Fibroblast of the aortic adventitia (primary cell): ENCODE results near the gene COL4A2. TPM values are rescaled to one million over a fixed set of nuclear protein-coding genes. Genes with fewer than 3 reads are reported as not detected.
"Not testable (repeated sequence)": the region's sequence is repeated elsewhere in the genome, so short reads cannot be mapped to it uniquely, and the experiment has no call there.

ENCODE experiments used
- DNase-seq: peaks from one replicate; pipeline ENCODE4 v3.0.0-alpha.2; 2010; ENCODE audit warnings: low read depth
- H3K4me3 ChIP-seq: 2 replicates; pipeline ENCODE4 v1.5.1; 2011; ENCODE audit warnings: low read depth, mild to moderate bottlenecking, control low read depth, low read length, moderate library complexity
- total RNA-seq: library from RNA; depleted of rRNA; stranded (reverse); fragments of >200 nt; gene quantifications from 2 replicates; pipeline ENCODE4 v1.2.3, GENCODE V29; 2012; ENCODE audit warnings: low replicate concordance
- TF ChIP-seq, protein P1 (sequence below): IDR thresholded peaks from 2 replicates; pipeline ENCODE4 v1.5.1; 2011; ENCODE audit warnings: mild to moderate bottlenecking, low read length, control low read depth, inconsistent platforms; ENCODE audit not compliant: insufficient read depth

COL4A2 gene
- total RNA-seq, 1 donor, result 53.3 TPM

DNA sequence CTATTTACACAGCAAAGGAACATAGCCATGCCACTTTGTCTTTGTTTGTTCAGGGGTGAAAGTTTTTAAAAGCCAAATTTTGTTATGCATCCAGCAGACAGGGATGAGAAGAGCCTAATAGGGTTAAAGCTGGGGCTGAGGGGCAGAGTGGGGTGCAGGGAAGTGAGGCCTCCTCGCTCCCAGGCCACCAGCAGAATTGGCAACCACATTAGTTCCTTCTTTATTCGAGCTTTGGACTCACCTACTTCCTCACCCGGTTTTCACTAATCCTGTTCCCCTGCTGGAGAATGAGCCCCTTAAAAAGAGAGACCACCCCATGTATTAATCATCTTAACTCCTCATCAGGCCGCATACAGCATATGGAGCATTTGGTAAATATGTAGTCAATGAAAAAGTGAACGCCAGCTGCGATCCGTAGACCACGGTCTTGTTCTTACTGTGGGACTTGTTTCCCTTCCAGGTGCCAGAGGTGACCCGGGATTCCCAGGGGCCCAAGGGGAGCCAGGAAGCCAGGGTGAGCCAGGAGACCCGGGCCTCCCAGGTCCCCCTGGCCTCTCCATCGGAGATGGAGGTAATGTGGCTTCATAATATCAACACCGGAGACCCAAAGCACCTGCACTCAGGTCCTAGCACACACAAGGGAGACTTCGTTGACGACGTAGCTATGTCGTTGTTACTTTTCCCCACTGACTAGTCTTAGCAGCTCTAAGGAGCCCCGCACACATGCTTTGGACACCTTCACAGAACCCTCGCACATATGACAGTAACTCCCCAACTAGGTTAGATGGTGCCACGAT is 142.3 kb downstream of the COL4A2 start:
- TF ChIP-seq, protein P1, sequence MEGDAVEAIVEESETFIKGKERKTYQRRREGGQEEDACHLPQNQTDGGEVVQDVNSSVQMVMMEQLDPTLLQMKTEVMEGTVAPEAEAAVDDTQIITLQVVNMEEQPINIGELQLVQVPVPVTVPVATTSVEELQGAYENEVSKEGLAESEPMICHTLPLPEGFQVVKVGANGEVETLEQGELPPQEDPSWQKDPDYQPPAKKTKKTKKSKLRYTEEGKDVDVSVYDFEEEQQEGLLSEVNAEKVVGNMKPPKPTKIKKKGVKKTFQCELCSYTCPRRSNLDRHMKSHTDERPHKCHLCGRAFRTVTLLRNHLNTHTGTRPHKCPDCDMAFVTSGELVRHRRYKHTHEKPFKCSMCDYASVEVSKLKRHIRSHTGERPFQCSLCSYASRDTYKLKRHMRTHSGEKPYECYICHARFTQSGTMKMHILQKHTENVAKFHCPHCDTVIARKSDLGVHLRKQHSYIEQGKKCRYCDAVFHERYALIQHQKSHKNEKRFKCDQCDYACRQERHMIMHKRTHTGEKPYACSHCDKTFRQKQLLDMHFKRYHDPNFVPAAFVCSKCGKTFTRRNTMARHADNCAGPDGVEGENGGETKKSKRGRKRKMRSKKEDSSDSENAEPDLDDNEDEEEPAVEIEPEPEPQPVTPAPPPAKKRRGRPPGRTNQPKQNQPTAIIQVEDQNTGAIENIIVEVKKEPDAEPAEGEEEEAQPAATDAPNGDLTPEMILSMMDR, result no peak
- no peak for DNase-seq
- H3K4me3 ChIP-seq, result no peak overlapping the region

DNA sequence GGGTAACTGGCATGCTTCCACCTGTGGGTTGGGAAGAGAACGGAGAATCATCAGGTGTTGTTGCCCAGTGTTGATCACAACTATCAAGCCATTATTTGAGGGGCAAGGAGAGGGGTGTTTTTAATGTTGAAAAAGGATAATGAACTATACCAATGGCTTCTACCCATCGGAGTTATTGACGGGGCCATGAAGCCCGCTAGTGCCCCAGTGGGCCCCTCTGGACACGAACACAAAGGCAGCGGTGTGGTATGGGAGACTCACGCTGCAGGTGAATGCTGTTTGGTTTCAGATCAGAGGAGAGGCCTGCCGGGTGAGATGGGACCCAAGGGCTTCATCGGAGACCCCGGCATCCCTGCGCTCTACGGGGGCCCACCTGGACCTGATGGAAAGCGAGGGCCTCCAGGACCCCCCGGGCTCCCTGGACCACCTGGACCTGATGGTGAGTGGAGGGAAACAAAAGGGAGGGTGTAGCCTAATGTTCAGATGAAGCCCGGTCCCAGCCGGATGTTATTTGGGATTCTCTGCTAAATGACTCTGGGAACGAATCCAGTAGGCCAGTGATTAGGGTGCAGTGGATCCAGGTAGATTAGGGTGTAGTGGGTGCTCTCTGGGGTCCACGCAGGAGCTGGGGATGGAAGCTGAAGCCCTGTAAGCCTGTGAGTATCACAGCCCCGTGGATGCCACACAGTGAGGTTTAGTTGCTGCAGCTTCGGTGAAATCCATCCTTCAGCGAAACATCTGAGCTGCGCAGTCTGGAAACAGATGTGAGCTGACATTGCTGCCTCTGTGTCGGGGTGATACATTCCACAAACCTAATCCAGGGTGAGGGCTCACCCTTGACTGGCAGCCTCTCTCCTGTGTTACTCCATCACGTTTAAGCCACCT is 143.2 kb downstream of the COL4A2 start:
- H3K4me3 ChIP-seq, result no peak overlapping the region
- TF ChIP-seq, protein P1, result no peak
- DNase-seq, result no peak

DNA sequence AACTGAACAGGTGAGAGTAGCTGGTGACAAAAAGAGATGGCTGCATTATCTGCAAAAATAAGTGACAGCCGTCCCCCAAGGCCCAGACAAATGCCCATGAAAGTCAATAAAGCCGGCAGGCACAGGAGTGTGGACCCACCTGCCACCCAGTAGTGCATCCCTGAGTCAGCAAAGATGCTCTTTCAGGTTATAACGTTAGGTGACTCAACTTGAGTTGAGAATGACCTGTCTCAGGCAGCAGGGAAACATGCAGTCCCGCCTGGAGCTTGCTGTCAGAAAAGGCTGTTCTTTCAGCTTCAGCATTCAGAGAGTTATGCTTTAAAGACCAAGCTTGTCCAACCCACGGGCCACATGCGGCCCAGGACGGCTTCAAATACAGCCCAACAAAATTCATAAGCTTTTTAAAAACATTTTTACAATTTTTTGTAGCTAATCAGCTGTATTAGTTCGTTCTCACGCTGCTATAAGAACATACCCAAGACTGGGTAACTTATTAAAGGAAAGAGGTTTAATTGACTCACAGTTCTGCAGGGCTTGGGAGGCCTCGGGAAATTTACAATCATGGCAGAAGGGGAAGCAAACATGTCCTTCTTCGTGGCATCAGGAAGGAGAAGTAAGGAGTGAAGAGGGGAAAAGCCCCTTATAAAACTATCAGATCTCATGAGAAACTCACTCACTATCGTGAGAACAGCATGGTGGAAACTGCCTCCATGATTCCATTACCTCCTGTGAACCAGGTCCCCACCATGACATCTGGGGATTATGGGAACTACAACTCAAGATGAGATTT is 144.1 kb downstream of the COL4A2 start:
- TF ChIP-seq, protein P1, result no peak
- no peak for DNase-seq
- H3K4me3 ChIP-seq, result no peak overlapping the region

DNA sequence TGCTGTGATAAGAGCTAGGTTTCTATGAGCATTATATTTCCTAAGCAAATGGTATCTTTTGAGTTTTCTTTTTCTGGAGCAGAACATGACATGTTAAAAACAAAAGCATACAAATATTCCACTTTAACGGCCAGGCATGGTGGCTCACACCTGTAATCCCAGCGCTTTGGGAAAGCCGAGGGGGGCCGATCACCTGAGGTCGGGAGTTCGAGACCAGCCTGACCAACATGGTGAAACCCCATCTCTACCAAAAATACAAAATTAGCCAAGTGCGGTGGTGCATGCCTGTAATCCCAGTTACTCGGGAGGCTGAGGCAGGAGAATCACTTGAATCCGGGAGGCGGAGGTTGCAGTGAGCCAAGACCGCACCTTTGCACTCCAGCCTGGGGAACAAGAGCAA is 146.0 kb downstream of the COL4A2 start:
- not testable (repeated sequence) for H3K4me3 ChIP-seq

DNA sequence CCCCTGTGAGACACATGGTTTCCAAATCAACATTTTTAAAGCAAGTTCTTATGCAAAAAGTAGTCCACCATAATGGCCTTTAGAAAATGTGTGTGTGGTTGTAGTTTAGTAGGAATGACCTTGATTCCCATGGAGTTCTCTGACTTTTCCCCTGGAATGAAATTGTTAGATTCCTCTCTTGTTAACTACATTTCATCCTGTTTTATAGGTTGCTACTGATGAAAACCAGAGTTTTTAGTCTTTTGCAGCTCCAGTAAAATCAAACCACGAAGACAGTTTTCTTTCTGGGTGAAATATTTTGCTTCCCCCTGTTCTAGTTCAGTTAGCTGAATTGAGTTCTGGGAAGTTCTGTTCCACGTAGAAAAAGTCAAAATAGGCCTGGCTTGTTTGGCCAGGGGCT is 146.7 kb downstream of the COL4A2 start:
- no peak overlapping the region for H3K4me3 ChIP-seq
- TF ChIP-seq, protein P1, result no peak
- DNase-seq, result no peak

More for the DNA sequence above, 146.0 kb downstream of the COL4A2 start:
- not testable (repeated sequence) for DNase-seq

DNA sequence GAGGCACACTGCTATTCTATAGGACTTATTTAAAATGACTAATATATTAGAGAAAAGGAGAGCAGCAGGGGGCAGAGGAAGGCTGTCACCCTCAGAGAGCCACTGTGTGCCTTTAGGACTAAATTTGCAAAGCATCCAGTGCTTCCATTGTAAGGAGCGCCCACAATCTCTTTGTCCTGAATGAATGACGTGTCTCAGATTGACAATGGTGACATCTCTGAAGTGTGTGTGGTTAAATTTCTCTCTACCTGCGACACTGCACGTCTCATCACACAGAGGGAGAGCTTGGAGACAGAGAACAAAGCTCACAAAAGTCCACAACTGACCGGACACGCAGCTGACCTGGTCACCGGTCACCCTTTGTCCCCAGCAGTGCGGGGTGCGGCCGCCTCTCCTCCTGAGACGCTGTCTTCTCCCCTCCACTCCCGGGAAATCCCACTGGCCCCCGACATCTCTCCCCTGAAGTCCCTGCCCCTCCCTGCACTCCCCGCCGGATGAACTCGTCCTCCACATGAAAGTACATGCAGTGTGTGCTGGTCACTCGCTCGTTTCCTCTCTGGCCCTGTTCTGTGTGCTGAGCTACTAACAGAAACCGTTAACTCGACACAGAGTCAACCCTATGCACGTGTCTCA is 147.3 kb downstream of the COL4A2 start:
- H3K4me3 ChIP-seq, result no peak overlapping the region
- TF ChIP-seq, protein P1, result no peak
- no peak for DNase-seq
